NCI-H748 (cell line): ENCODE results near the gene EFHC1.

Experiments used
- DNase-seq: peaks from one replicate; lab custom pipeline; 2025; ENCODE audit not compliant: unreplicated experiment; lab: John Stamatoyannopoulos, UW

Gene EFHC1

DNA sequence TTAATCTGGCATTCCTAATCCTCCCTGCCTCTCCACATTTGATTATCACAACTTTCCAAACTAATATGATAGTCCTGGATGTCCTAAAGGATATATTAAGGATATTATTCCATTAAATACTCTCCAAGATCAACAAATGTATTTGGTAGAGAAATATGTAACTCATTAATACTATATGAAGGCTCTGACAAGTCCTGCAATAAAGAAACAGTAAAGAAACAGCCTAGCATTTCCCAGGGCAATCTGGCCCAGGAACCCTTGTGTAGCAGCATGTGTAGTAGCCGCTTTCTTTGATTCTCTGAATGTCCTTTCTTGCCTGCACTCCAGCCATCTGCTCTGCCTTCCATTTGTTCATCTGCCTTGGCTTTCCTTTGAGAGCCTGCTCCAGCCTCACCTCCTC lies 133.0 kb downstream of the EFHC1 start:
- no peak for DNase-seq

DNA sequence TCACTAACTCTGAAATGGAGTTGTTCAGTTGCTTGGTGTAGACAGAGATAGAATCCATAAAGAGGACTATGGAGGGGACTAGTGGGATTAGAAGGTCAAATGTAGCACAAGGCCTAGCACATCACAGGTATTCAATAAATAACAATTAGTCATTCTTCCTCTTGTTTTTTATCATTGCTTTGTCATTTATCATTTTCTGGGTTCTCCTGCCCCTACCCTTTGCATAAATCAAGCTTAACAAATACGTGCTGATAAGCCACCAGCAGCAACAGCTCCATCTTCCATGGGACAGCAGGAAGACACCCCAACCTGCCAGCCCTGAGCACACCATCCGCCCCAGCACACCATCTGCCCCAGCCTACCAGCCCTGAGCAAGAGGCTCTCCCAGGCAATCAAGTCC lies 133.6 kb downstream of the EFHC1 start:
- no peak for DNase-seq

- DNase-seq = no peak
Measured at GRCh38 chr6:52554684-52555280, 134.6 kb downstream of the EFHC1 start.

DNA sequence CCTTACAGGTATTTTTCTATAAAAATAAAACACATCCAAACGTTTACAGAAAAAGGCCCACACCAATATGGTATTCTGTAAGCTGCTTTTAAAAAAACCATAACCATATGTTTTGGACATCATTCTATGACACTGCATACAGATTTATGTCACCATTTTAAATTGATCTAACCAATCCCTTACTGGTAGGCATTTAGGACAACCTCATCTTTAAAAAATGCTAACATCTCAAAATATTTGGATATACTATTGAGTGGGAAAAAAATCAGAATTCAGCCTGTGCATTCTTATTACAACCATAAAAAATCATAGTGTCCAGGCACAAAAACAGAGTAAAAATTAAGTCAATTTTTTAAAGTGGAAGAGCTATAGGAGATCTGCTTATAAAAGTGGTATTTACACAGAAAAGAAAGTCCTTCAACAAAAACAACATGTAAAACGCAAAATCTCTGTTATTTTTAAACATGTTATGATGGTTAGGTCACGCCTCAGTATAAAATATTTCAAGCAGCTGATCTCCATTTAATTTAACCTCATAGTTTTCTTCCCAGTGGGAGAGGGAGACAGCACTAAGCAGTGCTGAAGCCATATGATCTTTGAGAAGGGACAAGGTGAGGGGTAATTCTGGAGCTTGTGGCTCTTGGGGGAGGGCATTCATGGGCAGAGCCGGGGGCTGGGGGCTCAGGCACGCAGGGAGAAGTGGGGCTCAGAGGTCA lies 135.5 kb downstream of the EFHC1 start:
- DNase-seq = no peak

DNA sequence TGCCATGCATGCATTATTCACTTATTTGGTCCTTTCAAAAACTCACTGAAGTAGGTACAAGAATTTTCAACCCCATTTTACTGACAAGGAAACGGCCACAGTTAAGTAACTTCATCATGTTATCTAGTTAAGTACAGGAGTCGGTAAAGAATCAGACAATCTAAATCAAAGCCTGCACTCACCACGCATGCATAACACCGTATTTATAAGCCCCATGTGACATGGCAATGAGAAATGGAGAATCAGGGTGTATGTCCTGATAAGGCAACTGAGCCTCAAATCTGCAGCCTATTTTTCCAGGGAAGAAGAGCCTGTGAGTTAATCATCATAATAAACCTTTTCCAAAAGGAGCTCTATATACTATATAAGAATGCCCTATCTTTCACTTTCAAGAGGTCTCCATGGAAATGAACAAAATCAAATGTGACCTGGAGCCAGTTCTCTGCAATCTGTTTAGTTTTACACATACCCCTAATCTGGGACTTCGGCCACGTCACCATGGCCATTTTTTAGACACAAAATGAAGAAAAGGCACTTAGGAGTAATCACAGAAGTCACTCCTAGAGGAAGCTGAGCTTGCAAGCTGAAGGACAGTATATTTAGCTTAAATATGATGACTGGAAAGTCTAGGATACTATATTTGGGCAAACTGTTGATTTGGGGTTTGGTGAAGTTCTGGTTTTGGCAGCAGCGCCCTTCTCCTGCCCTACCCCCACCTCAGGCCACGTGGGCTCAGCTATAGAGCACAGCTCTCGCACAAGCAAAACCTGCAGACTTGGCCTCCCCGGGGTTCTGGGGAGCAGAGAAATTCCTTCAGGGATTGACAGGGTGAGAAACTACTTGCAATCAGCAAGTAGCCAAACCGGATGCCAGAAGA lies 137.5 kb downstream of the EFHC1 start:
- no peak for DNase-seq

DNA sequence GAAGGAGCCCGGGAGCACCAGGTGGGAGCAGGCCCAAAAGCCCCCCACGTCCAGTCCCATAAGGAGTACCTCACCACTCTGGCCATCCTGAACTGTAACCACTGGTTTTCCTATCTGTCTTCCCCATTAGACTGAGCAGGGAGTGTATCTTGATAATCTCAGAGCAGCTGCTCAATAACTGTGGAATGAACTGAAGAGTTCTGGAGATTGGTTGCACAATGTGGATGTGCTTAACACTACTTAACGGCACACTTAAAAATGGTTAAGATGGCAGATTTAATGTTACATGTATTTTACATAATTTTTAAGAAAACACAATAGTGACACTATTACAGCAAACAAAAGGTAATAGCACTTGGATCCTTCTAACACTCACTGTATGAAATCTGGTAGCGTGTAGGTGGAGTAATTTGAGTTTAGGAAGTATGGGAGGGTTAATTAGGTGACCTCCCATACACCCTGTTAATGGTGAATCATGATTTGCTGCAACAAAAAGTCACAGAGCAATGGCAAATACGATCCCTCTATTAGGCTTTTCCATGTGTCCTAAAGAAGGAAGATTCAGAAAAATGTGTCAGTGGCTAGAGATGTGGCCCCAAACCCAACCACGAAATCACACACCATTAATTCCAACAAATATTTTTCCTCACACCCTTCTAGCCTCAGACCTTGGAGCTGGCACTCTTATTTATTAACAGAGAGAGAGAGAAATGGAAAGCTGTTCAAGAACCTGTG lies 138.3 kb downstream of the EFHC1 start:
- no peak for DNase-seq

DNA sequence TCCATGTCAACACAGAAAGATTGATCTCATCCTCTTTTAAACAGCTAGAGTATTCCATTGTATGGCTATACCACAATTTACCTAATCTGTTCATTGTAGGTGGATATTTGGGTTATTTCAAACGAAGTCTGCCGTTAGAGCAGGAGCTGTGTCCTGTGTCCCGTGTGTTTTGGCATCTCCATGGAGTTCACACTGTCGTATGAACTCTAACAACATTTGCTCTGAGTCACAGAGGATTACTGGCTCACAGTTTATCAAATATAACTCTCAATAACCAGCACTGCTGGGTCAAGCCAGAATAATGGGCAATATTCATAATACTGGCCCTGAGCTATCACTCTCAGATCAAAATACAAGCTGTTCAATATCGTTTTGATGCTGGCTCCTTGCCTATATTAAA lies 140.3 kb downstream of the EFHC1 start:
- DNase-seq = no peak

DNA sequence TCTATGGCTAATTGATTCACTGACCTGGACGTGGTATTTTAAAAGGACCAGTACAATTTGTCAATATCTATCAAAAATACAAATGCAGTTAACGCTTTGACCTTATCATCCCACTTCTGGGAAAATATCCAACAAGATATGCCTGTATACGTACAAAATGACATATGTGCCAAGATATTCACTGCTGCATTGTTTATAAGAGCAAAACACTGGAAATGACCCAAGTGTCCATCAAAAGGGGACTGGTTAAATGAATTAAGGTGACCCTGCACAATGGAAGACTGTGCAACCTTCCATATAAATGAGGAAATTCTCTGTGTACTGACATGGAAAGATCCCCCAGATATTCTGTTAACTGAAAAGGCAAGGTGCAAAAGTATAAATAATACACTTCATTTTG lies 142.8 kb downstream of the EFHC1 start:
- DNase-seq = no peak

- no peak for DNase-seq
Measured at GRCh38 chr6:52564856-52565255, 144.7 kb downstream of the EFHC1 start.

GRCh38 chr6:52566201-52566600 lies 146.1 kb downstream of the EFHC1 start:
- DNase-seq = no peak

DNA sequence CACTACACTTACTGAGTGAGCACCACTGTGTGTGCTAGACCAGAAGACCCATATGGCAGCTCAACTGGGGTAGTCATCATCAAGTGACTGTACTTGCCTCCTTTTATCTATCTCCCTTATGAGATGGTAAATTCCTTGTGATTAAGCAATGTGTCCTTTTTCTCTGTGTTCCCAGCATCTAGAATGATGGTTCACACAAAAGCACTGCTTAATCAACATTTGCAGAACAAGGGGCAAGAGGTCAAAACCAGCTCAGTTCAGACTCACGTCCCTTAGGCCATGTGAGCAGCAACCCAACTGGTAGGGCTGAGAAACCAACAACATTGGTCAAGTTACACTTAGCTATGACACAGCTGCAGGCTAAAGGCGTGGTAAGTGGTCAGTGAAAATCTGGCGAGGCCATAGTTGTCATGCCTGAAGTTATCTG lies 146.7 kb downstream of the EFHC1 start:
- no peak for DNase-seq

DNA sequence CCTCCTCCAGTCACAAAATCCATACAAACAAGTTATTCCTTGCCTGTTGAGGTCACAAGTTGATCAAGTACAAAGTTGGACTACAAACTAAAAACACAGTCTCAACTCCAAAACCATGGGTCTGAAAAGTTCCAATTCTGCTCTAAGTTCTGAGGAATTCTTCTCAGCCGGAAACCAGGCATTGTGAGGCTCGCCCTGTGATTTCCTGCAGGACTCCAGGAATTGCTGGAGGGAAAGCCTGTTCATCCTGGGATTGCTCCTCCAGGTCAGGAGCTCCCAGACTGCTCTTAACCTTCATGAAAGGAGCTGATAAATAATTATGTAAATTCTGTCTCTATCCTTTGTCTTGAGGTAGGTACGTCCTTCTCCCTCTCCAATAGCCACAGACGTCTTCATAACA lies 148.2 kb downstream of the EFHC1 start:
- DNase-seq = no peak

GRCh38 chr6:52570291-52570700 lies 150.2 kb downstream of the EFHC1 start:
- no peak for DNase-seq

- DNase-seq = peak; percentile 23
Measured at GRCh38 chr6:52571099-52571755, 151.1 kb downstream of the EFHC1 start.

DNA sequence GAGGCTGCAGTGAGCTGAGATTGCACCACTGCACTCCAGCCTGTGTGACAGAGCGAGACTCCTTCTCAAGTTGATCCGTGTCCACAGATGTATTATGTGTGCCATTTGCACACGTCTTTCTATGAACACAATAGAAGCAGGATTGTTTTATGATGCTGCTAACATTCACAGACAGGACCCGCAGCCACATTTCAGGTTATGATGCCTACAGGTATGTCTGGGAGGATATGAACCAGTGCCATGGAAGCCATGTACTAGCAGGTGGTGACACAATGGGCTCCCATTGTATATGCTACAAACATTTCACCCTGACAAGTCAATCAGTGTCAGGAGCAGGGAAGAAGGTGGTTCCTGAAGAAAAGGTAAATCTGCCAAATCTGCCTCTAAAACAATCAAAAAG lies 152.4 kb downstream of the EFHC1 start:
- DNase-seq = no peak

DNA sequence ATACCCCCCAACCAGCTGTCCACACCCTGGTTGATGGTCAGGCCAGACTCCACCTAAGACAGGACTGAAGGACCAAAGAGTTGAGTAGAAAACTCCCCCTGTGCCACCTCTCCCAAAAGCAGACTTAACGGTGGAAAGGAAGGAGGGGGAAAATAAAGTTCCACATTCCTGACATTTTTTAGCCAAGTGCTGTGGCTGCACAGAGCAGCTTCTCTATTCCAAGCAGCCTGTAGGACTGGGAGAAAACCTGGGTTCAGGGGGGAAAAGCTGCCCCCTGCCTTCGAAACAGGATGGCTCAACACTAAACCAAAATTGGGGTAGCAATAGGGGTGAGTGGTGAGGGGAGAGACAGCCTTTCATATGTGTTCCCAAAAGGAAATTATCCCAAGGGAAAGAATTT lies 153.2 kb downstream of the EFHC1 start:
- no peak for DNase-seq
